Measurements from ENCODE around the gene POLR2J. TPM values are rescaled to one million over a fixed set of nuclear protein-coding genes. Genes with fewer than 3 reads are reported as not detected.

The POLR2J gene
- total RNA-seq, 1 donor from 2014 or later = 45.2 TPM

DNA sequence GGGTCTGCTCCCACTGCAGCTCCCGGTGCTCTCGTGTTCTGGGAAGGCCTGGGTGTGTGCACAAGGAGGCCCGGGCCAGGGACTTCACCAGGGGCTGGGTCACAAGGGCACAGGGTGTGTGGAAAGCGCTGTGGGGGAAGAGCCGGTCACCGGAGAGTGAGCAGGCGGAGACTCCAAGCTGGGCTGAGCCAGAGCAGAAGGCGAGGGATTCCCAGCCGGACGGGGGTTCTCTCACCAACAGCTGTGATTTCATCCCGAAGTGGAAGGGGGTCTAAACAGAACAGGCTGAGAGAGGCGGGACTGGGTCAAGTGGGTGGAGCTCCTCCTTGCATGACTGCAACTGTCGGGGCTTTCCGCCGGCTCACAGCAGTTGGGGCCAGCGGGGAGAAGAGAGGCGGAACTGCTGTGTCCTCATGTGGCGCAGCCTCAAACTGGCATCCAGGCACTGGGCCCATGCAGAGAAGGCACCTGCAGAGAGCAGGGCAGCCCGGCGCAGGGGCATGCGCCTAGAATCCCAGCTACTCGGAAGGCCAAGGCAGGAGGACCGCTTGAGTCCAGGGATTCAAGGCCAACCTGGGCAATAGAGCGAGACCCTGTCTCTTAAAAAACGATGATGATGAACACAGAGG lies 53.0 kb downstream of the POLR2J start:
- no peak for DNase-seq (ENCODE audit: extremely low spot score, unreplicated experiment)
- Mint-ChIP-seq H3K9me3 (ENCODE audit: unreplicated experiment) (no peaks in the 10 kb centered on the region), H3K36me3 (ENCODE audit: unreplicated experiment) (peaks cover 34% of the 10 kb centered on the region), H3K4me1 (ENCODE audit: unreplicated experiment) (peaks cover 3% of the 10 kb centered on the region), H3K27me3 (ENCODE audit: unreplicated experiment) (no peaks in the 10 kb centered on the region), H3K4me3 (ENCODE audit: unreplicated experiment) (no peak overlapping the region), H3K27ac (ENCODE audit: unreplicated experiment) (peak overlapping the region; percentile 60)
- TF ChIP-seq, protein P1, sequence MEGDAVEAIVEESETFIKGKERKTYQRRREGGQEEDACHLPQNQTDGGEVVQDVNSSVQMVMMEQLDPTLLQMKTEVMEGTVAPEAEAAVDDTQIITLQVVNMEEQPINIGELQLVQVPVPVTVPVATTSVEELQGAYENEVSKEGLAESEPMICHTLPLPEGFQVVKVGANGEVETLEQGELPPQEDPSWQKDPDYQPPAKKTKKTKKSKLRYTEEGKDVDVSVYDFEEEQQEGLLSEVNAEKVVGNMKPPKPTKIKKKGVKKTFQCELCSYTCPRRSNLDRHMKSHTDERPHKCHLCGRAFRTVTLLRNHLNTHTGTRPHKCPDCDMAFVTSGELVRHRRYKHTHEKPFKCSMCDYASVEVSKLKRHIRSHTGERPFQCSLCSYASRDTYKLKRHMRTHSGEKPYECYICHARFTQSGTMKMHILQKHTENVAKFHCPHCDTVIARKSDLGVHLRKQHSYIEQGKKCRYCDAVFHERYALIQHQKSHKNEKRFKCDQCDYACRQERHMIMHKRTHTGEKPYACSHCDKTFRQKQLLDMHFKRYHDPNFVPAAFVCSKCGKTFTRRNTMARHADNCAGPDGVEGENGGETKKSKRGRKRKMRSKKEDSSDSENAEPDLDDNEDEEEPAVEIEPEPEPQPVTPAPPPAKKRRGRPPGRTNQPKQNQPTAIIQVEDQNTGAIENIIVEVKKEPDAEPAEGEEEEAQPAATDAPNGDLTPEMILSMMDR (IDR thresholded peaks at IDR 0.05) = no peak

DNA sequence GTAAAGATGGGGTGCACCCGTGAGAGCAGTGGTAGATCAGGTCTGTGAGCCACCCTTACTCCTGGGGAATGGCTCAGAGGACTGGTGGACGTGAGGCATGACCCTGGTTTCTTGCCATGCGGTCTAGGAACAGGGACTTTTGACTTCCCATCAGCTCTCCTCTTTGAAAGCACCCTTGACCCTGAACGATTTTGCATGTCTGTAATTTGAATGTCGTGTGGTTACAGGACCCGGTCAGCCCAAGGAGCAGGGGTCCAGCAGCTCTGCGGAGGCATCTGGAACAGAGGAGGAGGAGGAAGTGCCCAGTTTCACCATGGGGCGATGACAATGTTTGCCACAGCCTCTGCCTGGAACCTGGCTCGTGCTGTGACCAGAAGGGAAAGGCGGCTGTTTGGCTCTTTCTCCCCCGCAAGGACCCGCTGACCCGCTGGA lies 53.9 kb downstream of the POLR2J start:
- Mint-ChIP-seq H3K4me1 (ENCODE audit: unreplicated experiment) (no peaks in the 10 kb centered on the region), H3K27me3 (ENCODE audit: unreplicated experiment) (no peaks in the 10 kb centered on the region), H3K9me3 (ENCODE audit: unreplicated experiment) (no peaks in the 10 kb centered on the region), H3K27ac (ENCODE audit: unreplicated experiment) (no peak overlapping the region), H3K4me3 (ENCODE audit: unreplicated experiment) (no peak overlapping the region), H3K36me3 (ENCODE audit: unreplicated experiment) (peaks cover 40% of the 10 kb centered on the region)
- no peak for DNase-seq (ENCODE audit: extremely low spot score, unreplicated experiment)
- TF ChIP-seq, protein P1 (IDR thresholded peaks at IDR 0.05) = no peak

DNA sequence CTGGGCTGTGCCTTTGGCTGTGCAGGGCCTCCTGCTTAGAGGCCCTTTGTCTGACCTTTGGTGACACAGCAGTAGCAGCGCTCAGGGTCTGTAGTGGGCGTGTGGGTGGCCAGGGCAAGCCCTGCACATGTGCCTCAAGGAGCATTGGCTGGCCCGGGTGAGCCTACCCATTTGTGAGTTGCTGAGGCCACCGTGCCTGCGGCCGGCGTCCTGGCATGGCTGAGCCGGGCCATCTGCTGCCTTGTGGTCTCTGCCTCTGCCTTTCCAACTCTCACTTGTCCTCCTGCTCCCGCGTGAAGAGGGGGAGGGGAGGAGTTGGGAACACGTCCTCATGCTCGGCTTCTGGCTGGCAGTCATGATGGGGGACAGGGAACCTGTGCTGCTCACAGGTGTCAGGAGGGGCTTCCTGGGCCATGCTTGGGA lies 54.6 kb downstream of the POLR2J start:
- H3K36me3 Mint-ChIP-seq (ENCODE audit: unreplicated experiment) = peaks cover 42% of the 10 kb centered on the region
- no peaks in the 10 kb centered on the region for H3K9me3 Mint-ChIP-seq (ENCODE audit: unreplicated experiment)
- H3K27me3 Mint-ChIP-seq (ENCODE audit: unreplicated experiment) = no peaks in the 10 kb centered on the region
- H3K4me3 Mint-ChIP-seq (ENCODE audit: unreplicated experiment) = no peak overlapping the region
- no peaks in the 10 kb centered on the region for H3K4me1 Mint-ChIP-seq (ENCODE audit: unreplicated experiment)
- H3K27ac Mint-ChIP-seq (ENCODE audit: unreplicated experiment) = no peak overlapping the region
- TF ChIP-seq, protein P1 (IDR thresholded peaks at IDR 0.05) = no peak
- no peak for DNase-seq (ENCODE audit: extremely low spot score, unreplicated experiment)

Small RNA genes within 50 kb of the gene (microRNA-seq; reads per million reads assigned to microRNA genes)
- gene MIR4467 (ENCODE audit: unreplicated experiment) = not detected
- 1.6 reads per million for gene MIR5090 (ENCODE audit: unreplicated experiment)

Other genes starting within 250 kb of the POLR2J start
- gene SH2B2, start 192.1 kb downstream of the POLR2J start, total RNA-seq = 8.3 and 8.9 TPM in 2 replicates
- gene SPDYE6, start 122.5 kb downstream of the POLR2J start, total RNA-seq = not detected in 2 replicates
- 30.1 and 32.2 TPM in 2 replicates for gene PRKRIP1, start 82.6 kb downstream of the POLR2J start, total RNA-seq
- 46.3 and 47.8 TPM in 2 replicates for gene ORAI2, start 45.3 kb downstream of the POLR2J start, total RNA-seq
- 11.9 and 13.9 TPM in 2 replicates for gene ALKBH4, start 14.1 kb downstream of the POLR2J start, total RNA-seq
- 20.1 and 22.1 TPM in 2 replicates for gene LRWD1, start 13.9 kb downstream of the POLR2J start, total RNA-seq
- gene RASA4B, start 38.9 kb upstream of the POLR2J start, total RNA-seq = 7.4 and 11.7 TPM in 2 replicates
- 7.9 and 11.0 TPM in 2 replicates for gene UPK3BL2, start 64.8 kb upstream of the POLR2J start, total RNA-seq
- not detected in 2 replicates for gene SPDYE2, start 72.3 kb upstream of the POLR2J start, total RNA-seq
- gene POLR2J3, start 93.7 kb upstream of the POLR2J start, total RNA-seq = 24.1 and 27.1 TPM in 2 replicates
- gene RASA4, start 137.8 kb upstream of the POLR2J start, total RNA-seq = 26.1 and 27.0 TPM in 2 replicates
- 16.4 and 20.6 TPM in 2 replicates for gene UPK3BL1, start 163.9 kb upstream of the POLR2J start, total RNA-seq
- not detected in 2 replicates for gene SPDYE2B, start 171.4 kb upstream of the POLR2J start, total RNA-seq
- gene POLR2J2, start 192.7 kb upstream of the POLR2J start, total RNA-seq = 6.5 and 6.7 TPM in 2 replicates

All from osteocyte (in vitro differentiated cells).